K562 (cell line): Measurements from ENCODE around the gene ZMIZ1. TPM values are rescaled to one million over a fixed set of nuclear protein-coding genes. Genes with fewer than 3 reads are reported as not detected.

Source experiments
- ELF4 ChIP-seq: fragments of 450-650 bp; formaldehyde crosslinking; IDR thresholded peaks from 2 replicates; pipeline ENCODE4 v1.4.0; 2022; ENCODE audit warnings: missing genetic modification characterization
- IRF9 ChIP-seq: fragments of 450-650 bp; IDR thresholded peaks from 2 replicates; pipeline ENCODE4 v1.6.1; 2016; ENCODE audit warnings: missing biosample characterization, missing genetic modification characterization
- KDM1A ChIP-seq, 2 experiments: fragments of 450-650 bp; IDR thresholded peaks; 2 replicates each; pipeline ENCODE4 v1.6.1; 2016; ENCODE audit warnings: mild to moderate bottlenecking in 2 of 2
- KLF10 ChIP-seq: fragments of 250-450 bp; sonication (Bioruptor Pico); IDR thresholded peaks from 2 replicates; pipeline ENCODE4 v1.6.1; 2021; ENCODE audit warnings: matching md5 sums
- KLF13 ChIP-seq: fragments of 450-650 bp; IDR thresholded peaks from 2 replicates; pipeline ENCODE4 v1.6.1; 2016; ENCODE audit warnings: missing genetic modification characterization, low read depth, mild to moderate bottlenecking, missing compliant biosample characterization, moderate library complexity, borderline replicate concordance
- KLF16 ChIP-seq: IDR thresholded peaks from 2 replicates; pipeline ENCODE4 v1.6.1; 2016; ENCODE audit warnings: antibody characterized with exemption
- MEF2D ChIP-seq: conservative IDR thresholded peaks from 2 replicates; pipeline ENCODE4 v1.6.1; 2016; ENCODE audit warnings: low read depth, missing genetic modification characterization, missing compliant biosample characterization
- NCOA1 ChIP-seq: fragments of 450-650 bp; IDR thresholded peaks from 2 replicates; pipeline ENCODE4 v1.6.1; 2016; ENCODE audit warnings: low read depth
- PTTG1 ChIP-seq: fragments of 450-650 bp; IDR thresholded peaks from 2 replicates; pipeline ENCODE4 v1.6.1; 2016; ENCODE audit warnings: low read depth, mild to moderate bottlenecking, missing genetic modification characterization, missing compliant biosample characterization
- REST ChIP-seq, 2 experiments: fragments of 450-650 bp; formaldehyde crosslinking in 1 of 2; IDR thresholded peaks; 2 replicates each; pipeline versions ENCODE4 v1.4.0 to v1.6.1; 2014 to 2020; ENCODE audit warnings: mild to moderate bottlenecking in 2 of 2, borderline replicate concordance in 1 of 2, low read depth in 1 of 2
- SAP30 ChIP-seq: fragments of 200-600 bp; sonication (generic); IDR thresholded peaks from 2 replicates; pipeline ENCODE4 v1.6.1; 2012; ENCODE audit warnings: borderline replicate concordance, low read depth, mild to moderate bottlenecking, moderate library complexity, low read length, control low read depth, inconsistent platforms; ENCODE audit not compliant: insufficient read depth, poor library complexity, severe bottlenecking
- SRSF7 ChIP-seq: fragments of 200-400 bp; formaldehyde crosslinking; optimal IDR thresholded peaks from 2 replicates; pipeline ENCODE3; 2017; ENCODE audit warnings: mild to moderate bottlenecking, low read depth, low read length
- SUPT5H ChIP-seq: fragments of 450-650 bp; IDR thresholded peaks from 2 replicates; pipeline ENCODE4 v1.6.1; 2016
- THRAP3 ChIP-seq: fragments of 450-650 bp; IDR thresholded peaks from 2 replicates; pipeline ENCODE4 v1.6.1; 2016; ENCODE audit warnings: mild to moderate bottlenecking, inconsistent platforms, borderline replicate concordance
- U2AF1 ChIP-seq: fragments of 200-400 bp; formaldehyde crosslinking; optimal IDR thresholded peaks from 2 replicates; pipeline ENCODE3; 2017; ENCODE audit warnings: mild to moderate bottlenecking, low read depth, low read length, moderate library complexity
- XRCC5 ChIP-seq: fragments of 200-400 bp; formaldehyde crosslinking; IDR thresholded peaks from 2 replicates; pipeline ENCODE4 v1.6.1; 2017; ENCODE audit warnings: low read depth, mild to moderate bottlenecking, low read length
- ZNF778 ChIP-seq: fragments of 450-650 bp; formaldehyde crosslinking; IDR thresholded peaks from 2 replicates; pipeline ENCODE4 v1.4.0; 2020; ENCODE audit warnings: mild to moderate bottlenecking, moderate library complexity
- polyA plus RNA-seq, 8 experiments: library from polyadenylated mRNA; depleted of rRNA in 4 of 8; stranded (reverse) in 5 of 8; unstranded in 3 of 8; fragments of >200 nt; fragmentation: Nextera tagmentation in 2 of 8; fragmentation: Illumina TruSeq in 1 of 8; extraction: Ambion mirVana in 2 of 8; extraction: Trizol in 1 of 8; gene quantifications; 2 replicates each; pipeline versions ENCODE4 v1.2.1 to v1.2.3, GENCODE V29; 2011 to 2014; ENCODE audit warnings: inconsistent platforms in 1 of 8, missing spikeins in 1 of 8
- total RNA-seq, 7 experiments: library from RNA; depleted of rRNA in 6 of 7; stranded (reverse); fragments of >200 nt in 6 of 7; fragmentation: Illumina TruSeq in 2 of 7; extraction: Trizol in 2 of 7; gene quantifications; 2 replicates each; pipeline versions ENCODE4 v1.2.1 to v1.2.3, GENCODE V29; 2011 to 2021; ENCODE audit warnings: low replicate concordance in 1 of 7
- TF ChIP-seq, protein P1 (sequence below): sonication (generic); IDR thresholded peaks from 2 replicates; pipeline ENCODE4 v1.6.1; 2016

ZMIZ1 gene
- total and polyA plus RNA-seq, 9 of the 15 experiments (the other 6 are each of a cell fraction or from before 2014, with no cell fraction given), result 1.0 to 37.3 (median 4.3) TPM

DNA sequence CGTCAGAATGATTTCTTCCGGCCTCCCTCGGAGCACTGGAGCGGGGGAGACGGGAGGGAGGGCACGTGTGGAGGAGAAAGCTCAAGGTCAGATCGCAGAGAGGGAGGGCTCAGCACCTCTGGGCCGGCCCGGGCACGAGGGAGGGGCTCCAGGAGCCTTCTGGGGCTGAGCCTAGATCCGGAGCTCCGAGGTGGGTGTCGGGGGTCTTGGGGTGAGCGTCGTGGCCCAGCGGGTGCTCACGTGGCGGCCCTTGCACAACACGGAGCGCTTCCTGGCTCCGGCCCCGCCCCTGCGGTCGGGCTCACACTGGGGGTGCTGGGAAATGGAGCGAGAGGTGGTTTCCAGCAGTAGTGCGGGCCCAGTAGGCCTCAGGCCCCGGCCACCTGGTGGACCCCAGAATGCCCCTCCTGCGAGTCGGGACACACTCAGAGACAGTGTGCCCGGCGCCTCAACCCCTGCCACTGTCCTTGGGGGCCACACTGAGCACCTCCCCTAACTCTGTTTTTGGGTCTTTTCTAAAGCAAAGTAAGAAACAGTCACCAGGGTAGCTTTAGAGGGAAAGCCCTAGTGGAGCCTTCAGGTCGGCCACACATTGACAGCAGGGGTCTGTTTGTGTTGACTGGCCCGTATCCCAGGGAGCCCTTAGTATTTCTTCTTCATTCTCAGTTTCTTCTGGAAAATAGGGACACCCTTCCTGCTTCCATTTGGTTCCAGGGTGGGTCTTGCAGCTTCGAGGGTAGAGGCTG lies 279.3 kb downstream of the ZMIZ1 start (continued):
- TF ChIP-seq IRF9 (0 out of 2 replicates have a peak, but pooled peaks have one; percentile 44), REST (IDR thresholded peaks at IDR 0.05; ENCODE audit: borderline replicate concordance) (no peak), REST (CRISPR knock-in tag; IDR thresholded peaks at IDR 0.05; ENCODE audit: low read depth) (peak; percentile 32; the same call in 1 of the 2 replicates), KLF16 (no peak), XRCC5 (peak; percentile 82; the same call in 1 of the 2 replicates), MEF2D (0 out of 2 replicates have a peak, but pooled peaks have one; percentile 23), SRSF7 (no peak), THRAP3 (no peak), SUPT5H (peak; percentile 41), SAP30 (peak; percentile 75), KDM1A (IDR thresholded peaks at IDR 0.05) (no peak), NCOA1 (no peak), ELF4 (peak; percentile 91), ZNF778 (CRISPR knock-in tag) (no peak), KLF13 (tag) (0 out of 2 replicates have a peak, but pooled peaks have one; percentile 52), PTTG1 (tag) (no peak), KLF10 (CRISPR knock-in tag) (no peak), U2AF1 (no peak)
- TF ChIP-seq, protein P1, sequence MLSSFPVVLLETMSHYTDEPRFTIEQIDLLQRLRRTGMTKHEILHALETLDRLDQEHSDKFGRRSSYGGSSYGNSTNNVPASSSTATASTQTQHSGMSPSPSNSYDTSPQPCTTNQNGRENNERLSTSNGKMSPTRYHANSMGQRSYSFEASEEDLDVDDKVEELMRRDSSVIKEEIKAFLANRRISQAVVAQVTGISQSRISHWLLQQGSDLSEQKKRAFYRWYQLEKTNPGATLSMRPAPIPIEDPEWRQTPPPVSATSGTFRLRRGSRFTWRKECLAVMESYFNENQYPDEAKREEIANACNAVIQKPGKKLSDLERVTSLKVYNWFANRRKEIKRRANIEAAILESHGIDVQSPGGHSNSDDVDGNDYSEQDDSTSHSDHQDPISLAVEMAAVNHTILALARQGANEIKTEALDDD, result no peak
